ENCODE results near the gene SNTG2. TPM values are rescaled to one million over a fixed set of nuclear protein-coding genes. Genes with fewer than 3 reads are reported as not detected.

The SNTG2 gene
- total and polyA plus RNA-seq, 7 donors, result 0.26 to 1.7 (median 0.73) TPM; not detected in 2

- Histone ChIP-seq H3K27me3 (ENCODE audit: insufficient read depth in 3 of 3, low read length in 2 of 3) (peaks cover 0 to under 1% (median 0%) of the 10 kb centered on the region in 3 donors), H3K27ac (no peak overlapping the region), H3K9me3 (no peaks in the 10 kb centered on the region), H3K4me3 (no peak overlapping the region), H3K36me3 (ENCODE audit: insufficient read depth in 1 of 2, low read depth in 1 of 2) (no peaks in the 10 kb centered on the region), H3K4me1 (no peaks in the 10 kb centered on the region)
- DNase-seq (no peak), ATAC-seq (no peak)
- intact Hi-C loops (cut with DNase I), result no loop called here
- TF ChIP-seq CTCF (IDR thresholded peaks at IDR 0.05), result no peak
- WGBS, 3 donors, result 79 to 90% (median 84%) methylated on average over 16 of the region's 16 CpGs
Measured at GRCh38 chr2:910698-911097, 40.0 kb upstream of the SNTG2 start.

GRCh38 chr2:915979-916378 is 34.7 kb upstream of the SNTG2 start:
- Histone ChIP-seq H3K27me3 (ENCODE audit: insufficient read depth in 3 of 3, low read length in 2 of 3) (no peaks in the 10 kb centered on the region), H3K4me1 (no peaks in the 10 kb centered on the region), H3K9me3 (no peaks in the 10 kb centered on the region), H3K27ac (no peak overlapping the region), H3K36me3 (ENCODE audit: insufficient read depth in 1 of 2, low read depth in 1 of 2) (no peaks in the 10 kb centered on the region), H3K4me3 (no peak overlapping the region)
- WGBS, 3 donors, result 86 to 91% (median 88%) methylated on average over 14 of the region's 14 CpGs
- DNase-seq (no peak), ATAC-seq (no peak)
- intact Hi-C loops (cut with DNase I), result no loop called here
- no peak for TF ChIP-seq CTCF (IDR thresholded peaks at IDR 0.05)

GRCh38 chr2:916935-917334 is 33.7 kb upstream of the SNTG2 start:
- WGBS, 3 donors, result 88 to 94% (median 94%) methylated on average over 7 of the region's 7 CpGs
- no peak overlapping the region for H3K4me3 ChIP-seq
- H3K4me1 ChIP-seq, result no peaks in the 10 kb centered on the region
- no peak for TF ChIP-seq CTCF (IDR thresholded peaks at IDR 0.05)
- no peaks in the 10 kb centered on the region for H3K27me3 ChIP-seq (ENCODE audit: insufficient read depth in 3 of 3, low read length in 2 of 3)
- H3K36me3 ChIP-seq (ENCODE audit: insufficient read depth in 1 of 2, low read depth in 1 of 2), result no peaks in the 10 kb centered on the region
- no peaks in the 10 kb centered on the region for H3K9me3 ChIP-seq
- intact Hi-C loops (cut with DNase I), result no loop called here
- DNase-seq, result no peak
- ATAC-seq, result no peak
- H3K27ac ChIP-seq, result no peak overlapping the region

GRCh38 chr2:919672-920071 is 31.0 kb upstream of the SNTG2 start:
- intact Hi-C loops (cut with DNase I), result no loop called here
- Histone ChIP-seq H3K36me3 (ENCODE audit: insufficient read depth in 1 of 2, low read depth in 1 of 2) (no peaks in the 10 kb centered on the region), H3K27me3 (ENCODE audit: insufficient read depth in 3 of 3, low read length in 2 of 3) (no peaks in the 10 kb centered on the region), H3K27ac (no peak overlapping the region), H3K9me3 (no peaks in the 10 kb centered on the region), H3K4me1 (no peaks in the 10 kb centered on the region), H3K4me3 (no peak overlapping the region)
- ATAC-seq, result no peak
- no peak for DNase-seq
- TF ChIP-seq CTCF (IDR thresholded peaks at IDR 0.05), result no peak

GRCh38 chr2:920573-920972 is 30.1 kb upstream of the SNTG2 start:
- Histone ChIP-seq H3K27ac (no peak overlapping the region), H3K4me3 (no peak overlapping the region), H3K9me3 (no peaks in the 10 kb centered on the region), H3K4me1 (no peaks in the 10 kb centered on the region), H3K36me3 (ENCODE audit: insufficient read depth in 1 of 2, low read depth in 1 of 2) (no peaks in the 10 kb centered on the region), H3K27me3 (ENCODE audit: insufficient read depth in 3 of 3, low read length in 2 of 3) (no peaks in the 10 kb centered on the region)
- intact Hi-C loops (cut with DNase I), result no loop called here
- ATAC-seq (no peak), DNase-seq (no peak)
- TF ChIP-seq CTCF (IDR thresholded peaks at IDR 0.05), result no peak
- 78 to 86% (median 80%) methylated on average over 11 of the region's 11 CpGs for WGBS, 3 donors
